Transverse colon (tissue), 4 donors: Measurements from ENCODE around the gene RPAIN. TPM values are rescaled to one million over a fixed set of nuclear protein-coding genes. Genes with fewer than 3 reads are reported as not detected.

Experiments used
- DNase-seq: peaks from one replicate; pipeline ENCODE4 v3.0.0-alpha.2; 2019
- H3K27ac ChIP-seq, 4 donors: fragments of 200-600 bp; sonication (generic); 2 replicates each; pipeline ENCODE4 v1.5.1; 2016 to 2018; ENCODE audit warnings: inconsistent platforms in 4 of 4
- H3K27me3 ChIP-seq: fragments of 200-600 bp; sonication (generic); 2 replicates; pipeline ENCODE4 v1.5.1; 2017; ENCODE audit warnings: inconsistent platforms
- H3K36me3 ChIP-seq, 4 donors: fragments of 200-600 bp; sonication (generic); 2 replicates each; pipeline ENCODE4 v1.5.1; 2017 to 2019; ENCODE audit warnings: inconsistent platforms in 4 of 4
- H3K4me1 ChIP-seq, 4 donors: fragments of 200-600 bp; sonication (generic); 2 replicates each; pipeline ENCODE4 v1.5.1; 2017 to 2020; ENCODE audit warnings: inconsistent platforms in 4 of 4
- H3K4me3 ChIP-seq, 4 donors: fragments of 200-600 bp; sonication (generic); 1 replicate in 1 of 4; 2 replicates in 3 of 4; pipeline versions ENCODE4 v1.5.1 to v1.6.1; 2017 to 2019; ENCODE audit warnings: inconsistent platforms in 4 of 4
- H3K9me3 ChIP-seq, 2 donors: fragments of 200-600 bp; sonication (generic); 2 replicates each; pipeline ENCODE4 v1.5.1; 2017 to 2019; ENCODE audit warnings: inconsistent platforms in 2 of 2
- EP300 ChIP-seq: sonication (generic); formaldehyde crosslinking; IDR thresholded peaks from one replicate; pipeline ENCODE4 v1.6.1; 2017; ENCODE audit warnings: antibody characterized with exemption, low read depth
- POLR2A ChIP-seq: fragments of 450-650 bp; IDR thresholded peaks from one replicate; pipeline ENCODE4 v1.6.1; 2016; ENCODE audit warnings: antibody characterized with exemption, mild to moderate bottlenecking, moderate library complexity
- POLR2AphosphoS5 ChIP-seq, 3 donors: sonication (generic); formaldehyde crosslinking; IDR thresholded peaks; one replicate each; pipeline ENCODE4 v1.6.1; 2016; ENCODE audit warnings: antibody characterized with exemption in 3 of 3
- WGBS, 2 donors: methylation state at CpG; one replicate each; pipeline ENCODE4 v1.1.5; 2018; ENCODE audit warnings: low coverage in 1 of 2; 5-methylcytosine and 5-hydroxymethylcytosine counted together
- in situ Hi-C, 4 donors: fragments of 200-750 bp; cut with MboI; loops; one replicate each; pipeline versions ENCODE4 v1.15.0 to v1.15.1; 2017; ENCODE audit warnings: low sequenced_read_pairs in 3 of 4, low pct_ligation_motif_present in 1 of 4, low pct_unique_long_range_greater_than_20kb in 1 of 4
- intact Hi-C: fragments of 100-400 bp; cut with DNase I; formaldehyde crosslinking; loops from one replicate; pipeline ENCODE4 v1.15.1; 2023; ENCODE audit warnings: low total_unique reads
- total RNA-seq, 4 donors: library from RNA; depleted of rRNA; stranded (reverse); fragments of >200 nt; gene quantifications; one replicate each; pipeline ENCODE4 v1.1.0, GENCODE V29; 2016
- TF ChIP-seq, protein P1 (sequence below), 5 experiments: fragments of 200-600 bp in 3 of 5; fragments of 450-650 bp in 2 of 5; sonication (generic) in 3 of 5; IDR thresholded peaks; 1 replicate in 2 of 5; 2 replicates in 3 of 5; pipeline ENCODE4 v1.5.1; 2016 to 2017; ENCODE audit warnings: antibody characterized with exemption in 5 of 5, inconsistent platforms in 3 of 5, mild to moderate bottlenecking in 2 of 5, moderate library complexity in 1 of 5

The RPAIN gene
- total RNA-seq, 4 donors from 2014 or later, result 9.4 to 566 (median 41.9) TPM

DNA sequence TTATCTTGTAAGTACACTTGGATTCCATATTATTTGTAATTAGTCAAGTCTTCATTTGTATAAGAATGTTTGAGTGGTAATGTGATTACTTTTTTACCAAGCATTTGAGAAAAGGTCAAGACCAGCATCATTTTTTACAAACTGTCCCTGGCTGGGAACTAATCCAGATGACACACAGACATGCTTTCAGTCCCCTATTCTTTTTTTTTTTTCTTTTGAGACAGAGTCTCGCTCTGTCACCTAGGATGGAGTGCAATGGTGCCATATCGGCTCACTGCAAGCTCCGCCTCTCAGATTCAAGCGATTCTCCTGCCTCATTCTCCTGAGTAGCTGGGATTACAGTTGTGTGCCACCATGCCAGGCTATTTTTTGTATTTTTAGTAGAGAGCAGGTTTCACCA is 61.5 kb downstream of the RPAIN start:
- intact Hi-C loops, result no loop called here
- in situ Hi-C loops, result no loop called here
- Histone ChIP-seq H3K36me3 (peaks cover 0 to 60% (median 25%) of the 10 kb centered on the region in 4 donors), H3K27me3 (no peaks in the 10 kb centered on the region), H3K4me3 (no peak overlapping the region), H3K4me1 (peaks cover 7 to 14% (median 10%) of the 10 kb centered on the region in 4 donors), H3K27ac (no peak overlapping the region), H3K9me3 (no peaks in the 10 kb centered on the region)
- TF ChIP-seq POLR2AphosphoS5 (IDR thresholded peaks at IDR 0.05) (no peak), EP300 (no peak), POLR2A (no peak)
- TF ChIP-seq, protein P1, sequence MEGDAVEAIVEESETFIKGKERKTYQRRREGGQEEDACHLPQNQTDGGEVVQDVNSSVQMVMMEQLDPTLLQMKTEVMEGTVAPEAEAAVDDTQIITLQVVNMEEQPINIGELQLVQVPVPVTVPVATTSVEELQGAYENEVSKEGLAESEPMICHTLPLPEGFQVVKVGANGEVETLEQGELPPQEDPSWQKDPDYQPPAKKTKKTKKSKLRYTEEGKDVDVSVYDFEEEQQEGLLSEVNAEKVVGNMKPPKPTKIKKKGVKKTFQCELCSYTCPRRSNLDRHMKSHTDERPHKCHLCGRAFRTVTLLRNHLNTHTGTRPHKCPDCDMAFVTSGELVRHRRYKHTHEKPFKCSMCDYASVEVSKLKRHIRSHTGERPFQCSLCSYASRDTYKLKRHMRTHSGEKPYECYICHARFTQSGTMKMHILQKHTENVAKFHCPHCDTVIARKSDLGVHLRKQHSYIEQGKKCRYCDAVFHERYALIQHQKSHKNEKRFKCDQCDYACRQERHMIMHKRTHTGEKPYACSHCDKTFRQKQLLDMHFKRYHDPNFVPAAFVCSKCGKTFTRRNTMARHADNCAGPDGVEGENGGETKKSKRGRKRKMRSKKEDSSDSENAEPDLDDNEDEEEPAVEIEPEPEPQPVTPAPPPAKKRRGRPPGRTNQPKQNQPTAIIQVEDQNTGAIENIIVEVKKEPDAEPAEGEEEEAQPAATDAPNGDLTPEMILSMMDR (IDR thresholded peaks at IDR 0.05), result no peak
- WGBS, 2 donors, result 89 to 97% methylated on average over 4 of the region's 4 CpGs
- no peak for DNase-seq

Other genes with a start within 250 kb of the RPAIN start
- gene ZNF594, start 228.3 kb upstream of the RPAIN start, total RNA-seq, result 10 to 100 TPM in 1 of 4 donors, 1 to 10 TPM in 3; 1.5 to 17.0 (median 4.5) TPM
- 1 to 10 TPM in 2 of 4 donors, under 1 TPM in 1, not detected in 1; 0.82 to 9.1 (median 2.6) TPM for gene SCIMP, start 185.3 kb upstream of the RPAIN start, total RNA-seq
- gene RABEP1, start 137.9 kb upstream of the RPAIN start, total RNA-seq, result 10 to 100 TPM; 23.6 to 43.8 (median 36.0) TPM
- 100 to 1,000 TPM in 2 of 4 donors, 10 to 100 TPM in 2; 65.3 to 120 (median 96.9) TPM for gene NUP88, start 520 bp upstream of the RPAIN start, total RNA-seq
- 100 to 1,000 TPM in 1 of 4 donors, 10 to 100 TPM in 3; 31.0 to 183 (median 85.8) TPM for gene C1QBP, start 19.0 kb downstream of the RPAIN start, total RNA-seq
- 10 to 100 TPM in 2 of 4 donors, 1 to 10 TPM in 2; 3.0 to 11.1 (median 9.4) TPM for gene DHX33, start 48.8 kb downstream of the RPAIN start, total RNA-seq
- 10 to 100 TPM in 2 of 4 donors, 1 to 10 TPM in 2; 4.6 to 37.5 (median 21.7) TPM for gene DERL2, start 66.0 kb downstream of the RPAIN start, total RNA-seq
- 10 to 100 TPM in 3 of 4 donors, 1 to 10 TPM in 1; 5.6 to 19.1 (median 12.9) TPM for gene MIS12, start 66.4 kb downstream of the RPAIN start, total RNA-seq
- 10 to 100 TPM in 3 of 4 donors, 1 to 10 TPM in 1; 7.6 to 21.8 (median 13.7) TPM for gene NLRP1, start 164.3 kb downstream of the RPAIN start, total RNA-seq